IPS-18c (cell line): ENCODE measurements around the gene MAGI1.

Experiments
- H3K4me3 ChIP-seq: 2 replicates; pipeline ENCODE4 v1.7.0; 2013; ENCODE audit warnings: low read depth, mild to moderate bottlenecking, low read length, moderate library complexity; ENCODE audit not compliant: insufficient read depth
- H3K9me3 ChIP-seq: one replicate; pipeline ENCODE4 v1.6.1; 2013; ENCODE audit warnings: mild to moderate bottlenecking, low read length, moderate library complexity; ENCODE audit not compliant: control insufficient read depth, insufficient read depth

The MAGI1 gene

GRCh38 chr3:65888196-65888595, 150.5 kb downstream of the MAGI1 start:
- Histone ChIP-seq H3K4me3 (no peak overlapping the region), H3K9me3 (no peaks in the 10 kb centered on the region)

GRCh38 chr3:65886391-65886790, 152.3 kb downstream of the MAGI1 start:
- Histone ChIP-seq H3K4me3 (no peak overlapping the region), H3K9me3 (no peaks in the 10 kb centered on the region)

- no peaks in the 10 kb centered on the region for H3K9me3 ChIP-seq
- H3K4me3 ChIP-seq: no peak overlapping the region
Observed at GRCh38 chr3:65884071-65884470, 154.6 kb downstream of the MAGI1 start.

GRCh38 chr3:65883613-65884012, 155.1 kb downstream of the MAGI1 start:
- no peak overlapping the region for H3K4me3 ChIP-seq
- H3K9me3 ChIP-seq: no peaks in the 10 kb centered on the region

- Histone ChIP-seq H3K9me3 (no peaks in the 10 kb centered on the region), H3K4me3 (no peak overlapping the region)
Observed at GRCh38 chr3:65880350-65880749, 158.4 kb downstream of the MAGI1 start.

- H3K9me3 ChIP-seq: no peaks in the 10 kb centered on the region
- H3K4me3 ChIP-seq: no peak overlapping the region
Observed at GRCh38 chr3:65879372-65879771, 159.3 kb downstream of the MAGI1 start.

GRCh38 chr3:65878831-65879230, 159.9 kb downstream of the MAGI1 start:
- Histone ChIP-seq H3K9me3 (no peaks in the 10 kb centered on the region), H3K4me3 (no peak overlapping the region)

GRCh38 chr3:65877160-65877559, 161.6 kb downstream of the MAGI1 start:
- no peaks in the 10 kb centered on the region for H3K9me3 ChIP-seq

GRCh38 chr3:65876028-65876420, 162.7 kb downstream of the MAGI1 start:
- Histone ChIP-seq H3K4me3 (no peak overlapping the region), H3K9me3 (no peaks in the 10 kb centered on the region)

More at GRCh38 chr3:65877160-65877559, 161.6 kb downstream of the MAGI1 start:
- no peak overlapping the region for H3K4me3 ChIP-seq

- no peak overlapping the region for H3K4me3 ChIP-seq
Observed at GRCh38 chr3:65875393-65876027, 163.2 kb downstream of the MAGI1 start.

GRCh38 chr3:65873869-65874268, 164.8 kb downstream of the MAGI1 start:
- Histone ChIP-seq H3K4me3 (no peak overlapping the region), H3K9me3 (no peaks in the 10 kb centered on the region)

More at GRCh38 chr3:65875393-65876027, 163.2 kb downstream of the MAGI1 start:
- H3K9me3 ChIP-seq: no peaks in the 10 kb centered on the region

GRCh38 chr3:65873028-65873427, 165.7 kb downstream of the MAGI1 start:
- Histone ChIP-seq H3K9me3 (no peaks in the 10 kb centered on the region), H3K4me3 (no peak overlapping the region)

- Histone ChIP-seq H3K9me3 (no peaks in the 10 kb centered on the region), H3K4me3 (no peak overlapping the region)
Observed at GRCh38 chr3:65871305-65872141, 167.2 kb downstream of the MAGI1 start.

- no peaks in the 10 kb centered on the region for H3K9me3 ChIP-seq
Observed at GRCh38 chr3:65869798-65870197, 168.9 kb downstream of the MAGI1 start.

GRCh38 chr3:65867463-65868210, 171.1 kb downstream of the MAGI1 start:
- H3K4me3 ChIP-seq: no peak overlapping the region

More at GRCh38 chr3:65869798-65870197, 168.9 kb downstream of the MAGI1 start:
- no peak overlapping the region for H3K4me3 ChIP-seq

GRCh38 chr3:65864357-65864904, 174.3 kb downstream of the MAGI1 start:
- Histone ChIP-seq H3K9me3 (no peaks in the 10 kb centered on the region), H3K4me3 (no peak overlapping the region)

More at GRCh38 chr3:65867463-65868210, 171.1 kb downstream of the MAGI1 start:
- H3K9me3 ChIP-seq: no peaks in the 10 kb centered on the region

GRCh38 chr3:65861718-65862117, 177.0 kb downstream of the MAGI1 start:
- Histone ChIP-seq H3K9me3 (no peaks in the 10 kb centered on the region), H3K4me3 (no peak overlapping the region)
